WERI-Rb-1 (cell line): ENCODE results near the gene PPP3R1.
A peak's percentile ranks its signal among the peaks of the same experiment; 100 is the strongest.

Experiments used
- DNase-seq: peaks from one replicate; pipeline ENCODE4 v3.0.0-alpha.2; 2020
- H3K27ac ChIP-seq: fragments of 250-450 bp; sonication (Bioruptor Pico); 2 replicates; pipeline ENCODE4 v1.5.1; 2020; ENCODE audit warnings: mild to moderate bottlenecking, moderate library complexity
- H3K27me3 ChIP-seq: fragments of 250-450 bp; sonication (Bioruptor Pico); 2 replicates; pipeline ENCODE4 v1.5.1; 2021; ENCODE audit warnings: mild to moderate bottlenecking, low read depth, moderate library complexity; ENCODE audit not compliant: insufficient read depth, severe bottlenecking
- H3K36me3 ChIP-seq: fragments of 250-450 bp; sonication (Bioruptor Pico); 2 replicates; pipeline ENCODE4 v1.5.1; 2020; ENCODE audit warnings: mild to moderate bottlenecking, moderate library complexity
- H3K4me3 ChIP-seq: 2 replicates; pipeline ENCODE4 v1.5.1; 2011; ENCODE audit warnings: low read depth, mild to moderate bottlenecking, control low read depth, low read length
- H3K9me3 ChIP-seq: fragments of 250-450 bp; sonication (Bioruptor Pico); 2 replicates; pipeline ENCODE4 v1.5.1; 2021; ENCODE audit warnings: mild to moderate bottlenecking, moderate library complexity; ENCODE audit not compliant: severe bottlenecking
- CTCF ChIP-seq: IDR thresholded peaks from 2 replicates; pipeline ENCODE4 v1.5.1; 2011; ENCODE audit warnings: low read depth, mild to moderate bottlenecking, control low read depth, inconsistent platforms, low read length

Gene PPP3R1

GRCh38 chr2:68252400-68253218 is at the start of gene PPP3R1:
TSS of gene PPP3R1 (minus strand) at chr2:68252532. CDS start at chr2:68252127, 405 bp downstream.
- TF ChIP-seq CTCF = no peak
- no peaks in the 10 kb centered on the region for H3K27me3 ChIP-seq
- peak; percentile 98 for DNase-seq
- peaks cover 26% of the 10 kb centered on the region for H3K36me3 ChIP-seq
- peak within 1 kb of the TSS; percentile 97 for H3K4me3 ChIP-seq
- peak within 1 kb of the TSS; percentile 98 for H3K27ac ChIP-seq
- H3K9me3 ChIP-seq = no peaks in the 10 kb centered on the region

- Histone ChIP-seq H3K27me3 (no peaks in the 10 kb centered on the region), H3K4me3 (no peak overlapping the region), H3K9me3 (no peaks in the 10 kb centered on the region), H3K36me3 (no peaks in the 10 kb centered on the region; the same call in 1 of the 2 replicates), H3K27ac (no peak overlapping the region)
- DNase-seq = no peak
- TF ChIP-seq CTCF = no peak
These were observed 43.2 kb upstream of the PPP3R1 start for GRCh38 chr2:68295516-68295915.

DNA sequence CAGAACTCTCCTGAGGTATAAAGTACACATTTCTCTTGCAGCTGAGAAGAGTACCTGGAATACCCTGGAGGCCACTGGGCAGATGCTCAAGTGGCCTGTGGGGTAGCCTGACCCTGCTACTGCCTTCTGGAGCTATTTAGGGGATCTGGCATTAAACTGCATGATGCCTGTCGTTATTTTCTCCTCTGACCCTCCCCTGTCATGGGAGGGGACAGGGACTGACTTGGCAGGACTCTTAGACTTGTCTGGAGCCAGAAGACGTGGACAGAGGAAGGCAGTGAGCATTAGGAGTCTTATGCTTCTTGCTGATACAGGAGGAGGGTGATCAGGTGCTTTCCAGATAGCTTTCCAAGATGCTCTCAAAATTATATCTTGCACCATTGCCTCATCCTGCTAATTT is 42.6 kb upstream of the PPP3R1 start:
- no peak overlapping the region for H3K27ac ChIP-seq
- DNase-seq = no peak
- no peaks in the 10 kb centered on the region for H3K27me3 ChIP-seq
- no peak overlapping the region for H3K4me3 ChIP-seq
- no peak for TF ChIP-seq CTCF
- no peaks in the 10 kb centered on the region for H3K9me3 ChIP-seq
- no peaks in the 10 kb centered on the region; the same call in 1 of the 2 replicates for H3K36me3 ChIP-seq

DNA sequence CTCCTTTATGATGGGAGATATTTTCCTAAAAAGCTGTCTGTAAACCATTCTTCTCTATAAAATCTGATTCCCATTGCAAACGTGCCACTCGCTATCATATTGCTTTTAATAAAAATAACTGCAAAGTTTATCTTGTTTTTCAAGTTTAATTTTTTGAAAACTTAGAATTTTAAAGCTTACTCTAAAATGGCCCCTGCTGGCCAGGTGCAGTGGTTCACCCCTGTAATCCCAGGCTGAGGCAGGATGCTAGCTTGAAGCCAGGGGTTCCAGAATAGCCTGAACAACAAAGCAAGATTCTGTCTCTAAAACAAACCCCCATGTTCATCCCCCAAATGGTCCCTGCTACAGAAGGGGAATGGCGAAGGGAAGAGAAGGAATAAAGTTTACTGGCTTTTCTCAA is 41.9 kb upstream of the PPP3R1 start:
- Histone ChIP-seq H3K27me3 (no peaks in the 10 kb centered on the region), H3K9me3 (no peaks in the 10 kb centered on the region), H3K4me3 (no peak overlapping the region), H3K27ac (no peak overlapping the region), H3K36me3 (no peaks in the 10 kb centered on the region; the same call in 1 of the 2 replicates)
- no peak for TF ChIP-seq CTCF
- DNase-seq = no peak

DNA sequence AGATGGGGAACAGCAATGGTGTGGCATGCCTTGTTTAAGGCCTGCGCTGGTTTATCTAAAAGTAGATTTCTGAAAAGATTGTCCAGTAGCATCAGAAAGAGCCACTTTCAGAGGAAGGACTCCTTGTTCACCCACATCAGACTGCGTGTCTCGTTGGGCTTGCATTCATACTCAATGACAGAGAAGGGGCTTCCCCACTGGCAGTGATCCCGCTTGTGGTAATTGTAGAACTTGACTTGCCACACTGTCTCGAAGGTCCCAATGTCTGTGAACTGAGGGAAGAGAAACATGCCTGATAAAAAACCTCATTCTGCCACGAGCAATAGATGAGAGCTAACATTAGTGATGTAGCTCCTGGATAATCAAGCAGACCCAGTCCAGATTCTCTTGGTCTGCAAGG is 41.4 kb upstream of the PPP3R1 start:
- no peak for DNase-seq
- no peak for TF ChIP-seq CTCF
- H3K27ac ChIP-seq = no peak overlapping the region
- H3K4me3 ChIP-seq = no peak overlapping the region
- H3K36me3 ChIP-seq = no peaks in the 10 kb centered on the region
- no peaks in the 10 kb centered on the region for H3K27me3 ChIP-seq
- no peaks in the 10 kb centered on the region for H3K9me3 ChIP-seq
